DMS 273 (cell line): Measurements from ENCODE around the gene SLC12A9.

ENCODE experiments used
- DNase-seq: peaks from one replicate; lab custom pipeline; 2025; ENCODE audit not compliant: unreplicated experiment; lab: John Stamatoyannopoulos, UW

SLC12A9 gene

DNA sequence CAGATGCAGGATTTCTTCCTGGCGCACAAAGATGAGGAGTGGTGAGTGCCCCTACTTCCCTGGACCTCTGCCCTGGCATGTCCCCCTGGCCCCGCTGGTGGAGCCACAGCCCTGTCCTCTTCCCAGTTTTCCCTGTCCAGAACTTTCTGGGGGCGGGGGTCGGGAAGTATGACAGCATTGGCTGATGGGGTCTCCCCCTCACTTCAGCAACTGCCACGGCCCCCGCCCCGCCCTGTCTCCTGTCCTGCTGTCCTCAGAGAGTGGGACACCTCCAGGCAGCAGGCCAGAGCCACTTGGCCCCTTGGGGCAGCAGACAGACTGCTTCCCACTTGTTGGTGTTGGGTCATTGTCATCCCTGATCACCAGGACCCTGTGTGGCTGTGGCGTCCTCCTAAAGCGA is 29.7 kb downstream of the SLC12A9 start:
- DNase-seq: no peak

DNA sequence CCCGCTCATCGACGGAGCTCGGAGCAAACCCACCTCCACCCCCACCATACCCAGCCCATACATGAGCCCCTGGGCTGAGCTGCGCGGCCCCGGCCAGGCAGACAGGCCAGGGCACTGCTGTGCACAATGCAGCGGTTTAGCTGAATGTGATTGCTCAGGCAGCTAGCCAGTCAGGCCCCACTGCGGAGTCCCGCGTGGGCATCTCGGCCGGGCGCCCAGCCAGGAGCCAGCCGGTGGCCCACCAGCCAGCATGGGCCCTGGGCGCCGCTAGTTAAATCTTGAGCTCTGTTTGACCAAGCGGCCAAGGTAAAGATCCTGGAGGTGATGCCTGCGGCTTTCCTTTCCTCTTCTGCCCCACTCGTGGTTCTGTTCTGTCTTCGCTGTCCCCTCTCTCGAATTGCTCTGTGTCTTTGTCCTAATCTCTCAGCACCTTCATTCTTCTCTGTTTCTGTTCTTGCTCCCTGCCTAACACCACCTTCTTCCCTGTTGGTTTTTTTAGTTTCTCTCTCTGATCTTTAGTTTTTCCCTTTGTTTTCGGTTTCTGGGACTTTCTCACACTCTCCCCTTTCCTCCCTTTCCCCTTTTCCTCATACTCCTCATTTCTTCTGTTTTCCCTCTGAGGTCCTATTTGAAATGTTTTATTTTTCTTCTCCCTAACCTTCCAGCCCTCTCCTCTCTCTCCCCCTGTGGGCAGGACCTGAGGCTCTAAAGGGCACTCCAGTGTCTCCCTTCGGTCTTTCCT is 30.4 kb downstream of the SLC12A9 start:
- DNase-seq: no peak

DNA sequence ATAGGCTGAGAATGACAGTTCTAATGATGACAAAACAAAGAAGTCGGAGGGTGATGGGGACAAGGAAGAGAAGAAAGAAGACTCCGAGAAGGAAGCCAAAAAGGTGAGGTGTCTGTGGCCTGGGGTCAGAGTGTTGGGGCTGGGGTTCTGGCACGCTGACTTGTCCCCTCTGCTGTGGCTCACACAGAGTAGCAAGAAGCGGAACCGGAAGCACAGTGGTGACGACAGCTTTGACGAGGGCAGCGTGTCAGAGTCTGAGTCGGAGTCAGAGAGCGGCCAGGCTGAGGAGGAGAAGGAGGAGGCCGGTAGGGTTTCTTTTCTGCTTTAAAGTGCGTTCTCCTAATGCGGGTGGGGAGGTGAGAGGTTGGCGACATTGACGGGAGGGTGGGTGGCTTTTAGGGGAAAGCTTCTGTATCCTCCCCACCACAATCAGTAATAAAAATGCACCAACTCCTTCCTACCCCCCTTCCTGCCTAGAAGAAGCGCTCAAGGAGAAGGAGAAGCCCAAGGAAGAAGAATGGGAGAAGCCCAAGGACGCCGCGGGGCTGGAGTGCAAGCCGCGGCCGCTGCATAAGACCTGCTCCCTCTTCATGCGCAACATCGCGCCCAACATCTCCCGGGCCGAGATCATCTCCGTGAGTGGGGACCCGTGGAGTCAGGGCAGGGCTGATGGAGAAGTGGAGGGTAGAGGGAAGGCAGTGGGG is 32.4 kb downstream of the SLC12A9 start:
- no peak for DNase-seq

DNA sequence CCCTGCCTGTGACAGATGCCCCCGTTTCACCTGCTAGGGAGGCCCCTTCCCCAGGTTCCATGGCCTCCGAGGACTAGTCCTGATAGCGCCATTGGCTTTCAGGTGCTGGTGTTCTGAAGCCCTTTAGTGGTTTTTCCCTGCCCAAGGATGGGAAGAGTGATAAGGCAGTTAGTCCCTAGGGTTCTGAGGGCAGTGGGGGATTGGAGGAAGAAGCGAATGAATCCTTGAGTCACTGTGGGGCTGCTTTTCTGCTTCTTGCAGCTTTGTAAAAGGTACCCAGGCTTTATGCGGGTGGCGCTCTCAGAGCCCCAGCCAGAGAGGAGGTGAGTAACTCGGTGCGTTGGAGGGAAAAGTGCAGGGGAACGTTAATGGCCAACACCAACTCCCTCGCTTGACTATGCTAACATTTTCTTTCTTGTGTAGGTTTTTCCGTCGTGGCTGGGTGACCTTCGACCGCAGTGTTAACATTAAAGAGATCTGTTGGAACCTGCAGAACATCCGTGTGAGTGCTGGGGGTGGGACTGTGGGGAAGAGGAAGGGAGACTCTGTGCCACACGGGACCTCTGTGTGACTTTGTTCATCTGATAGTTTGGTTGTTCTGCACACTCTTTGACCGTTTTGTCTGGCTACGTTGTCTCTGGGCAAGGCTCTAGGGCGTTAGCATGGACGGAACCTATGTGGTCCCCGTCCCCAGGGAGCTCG is 33.1 kb downstream of the SLC12A9 start:
- DNase-seq: no peak

DNA sequence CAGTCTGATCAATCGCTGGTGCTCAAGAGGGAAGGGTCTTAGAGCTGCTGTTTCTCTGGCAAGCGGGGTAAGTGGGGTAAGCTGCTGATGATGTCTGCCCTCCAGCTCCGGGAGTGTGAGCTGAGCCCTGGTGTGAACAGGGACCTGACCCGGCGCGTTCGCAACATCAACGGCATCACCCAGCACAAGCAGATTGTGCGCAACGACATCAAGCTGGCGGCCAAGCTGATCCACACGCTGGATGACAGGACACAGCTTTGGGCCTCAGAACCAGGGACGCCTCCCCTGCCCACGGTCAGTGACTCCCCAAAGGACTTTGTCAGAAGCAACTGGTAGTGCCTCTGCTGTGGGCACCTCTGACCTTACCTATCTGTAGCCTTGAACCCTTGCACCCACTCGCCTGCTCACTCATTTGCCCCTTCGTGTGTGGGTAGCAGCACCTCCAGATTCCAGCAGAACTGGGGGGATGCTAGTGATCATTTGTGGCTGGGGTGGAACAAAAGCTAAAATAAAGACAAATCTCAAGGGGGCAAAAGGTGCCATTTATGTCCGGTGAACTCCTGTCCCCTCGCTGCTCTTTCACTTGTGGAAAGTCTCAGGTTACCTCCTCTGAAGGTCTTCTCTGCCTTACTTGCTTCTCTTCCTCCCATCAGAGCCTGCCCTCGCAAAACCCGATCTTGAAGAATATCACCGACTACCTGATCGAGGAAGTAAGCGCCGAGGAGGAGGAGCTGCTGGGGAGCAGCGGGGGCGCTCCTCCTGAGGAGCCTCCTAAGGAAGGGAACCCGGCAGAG is 33.8 kb downstream of the SLC12A9 start:
- no peak for DNase-seq

DNA sequence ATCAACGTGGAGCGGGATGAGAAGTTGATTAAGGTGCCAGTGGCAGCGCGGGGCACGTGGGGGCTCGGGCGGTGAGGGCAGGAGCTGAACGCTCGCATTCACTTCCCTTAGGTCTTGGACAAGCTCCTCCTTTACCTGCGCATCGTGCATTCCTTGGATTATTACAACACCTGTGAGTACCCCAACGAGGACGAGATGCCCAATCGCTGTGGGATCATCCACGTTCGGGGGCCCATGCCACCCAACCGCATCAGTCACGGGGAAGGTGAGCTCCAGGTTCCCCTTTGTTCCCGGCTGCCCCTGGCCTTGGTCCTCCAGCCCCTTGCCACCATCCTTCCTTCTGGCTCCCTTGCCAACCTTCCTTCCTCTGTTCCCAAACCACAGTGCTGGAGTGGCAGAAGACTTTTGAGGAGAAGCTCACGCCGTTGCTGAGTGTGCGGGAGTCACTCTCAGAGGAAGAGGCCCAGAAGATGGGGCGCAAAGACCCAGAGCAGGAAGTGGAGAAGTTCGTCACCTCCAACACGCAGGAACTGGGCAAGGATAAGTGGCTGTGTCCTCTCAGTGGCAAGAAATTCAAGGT is 34.5 kb downstream of the SLC12A9 start:
- DNase-seq: no peak

DNA sequence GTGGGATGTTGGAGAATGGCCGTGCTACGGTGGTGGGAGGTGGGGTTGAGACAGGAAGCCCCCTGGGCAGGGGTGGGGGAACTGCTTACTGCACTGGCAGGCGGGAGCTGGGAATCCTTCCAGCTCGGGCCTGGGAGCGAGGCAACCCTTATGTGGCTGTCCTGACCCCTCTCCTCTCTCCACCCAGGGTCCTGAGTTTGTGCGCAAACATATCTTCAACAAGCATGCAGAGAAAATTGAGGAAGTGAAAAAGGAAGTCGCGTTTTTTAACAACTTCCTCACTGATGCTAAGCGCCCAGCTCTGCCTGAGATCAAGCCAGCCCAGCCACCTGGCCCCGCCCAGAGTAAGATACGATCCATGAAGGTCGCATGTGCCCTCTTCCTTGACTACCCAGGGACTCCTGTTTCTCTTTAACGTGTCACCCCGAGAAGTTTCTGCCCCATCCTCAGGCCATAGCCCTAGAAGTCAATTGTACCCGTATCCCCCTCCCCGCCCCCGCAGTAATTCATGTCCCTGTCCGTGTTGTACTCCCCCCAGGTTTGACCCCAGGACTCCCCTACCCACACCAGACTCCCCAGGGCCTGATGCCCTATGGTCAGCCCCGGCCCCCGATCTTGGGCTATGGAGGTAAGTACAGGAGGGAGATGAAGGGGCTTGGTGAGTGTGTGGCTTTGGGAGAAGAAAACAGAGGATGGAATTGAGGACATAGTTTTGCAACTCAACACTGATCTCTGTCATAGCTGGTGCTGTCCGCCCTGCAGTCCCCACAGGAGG is 35.2 kb downstream of the SLC12A9 start:
- DNase-seq: no peak

DNA sequence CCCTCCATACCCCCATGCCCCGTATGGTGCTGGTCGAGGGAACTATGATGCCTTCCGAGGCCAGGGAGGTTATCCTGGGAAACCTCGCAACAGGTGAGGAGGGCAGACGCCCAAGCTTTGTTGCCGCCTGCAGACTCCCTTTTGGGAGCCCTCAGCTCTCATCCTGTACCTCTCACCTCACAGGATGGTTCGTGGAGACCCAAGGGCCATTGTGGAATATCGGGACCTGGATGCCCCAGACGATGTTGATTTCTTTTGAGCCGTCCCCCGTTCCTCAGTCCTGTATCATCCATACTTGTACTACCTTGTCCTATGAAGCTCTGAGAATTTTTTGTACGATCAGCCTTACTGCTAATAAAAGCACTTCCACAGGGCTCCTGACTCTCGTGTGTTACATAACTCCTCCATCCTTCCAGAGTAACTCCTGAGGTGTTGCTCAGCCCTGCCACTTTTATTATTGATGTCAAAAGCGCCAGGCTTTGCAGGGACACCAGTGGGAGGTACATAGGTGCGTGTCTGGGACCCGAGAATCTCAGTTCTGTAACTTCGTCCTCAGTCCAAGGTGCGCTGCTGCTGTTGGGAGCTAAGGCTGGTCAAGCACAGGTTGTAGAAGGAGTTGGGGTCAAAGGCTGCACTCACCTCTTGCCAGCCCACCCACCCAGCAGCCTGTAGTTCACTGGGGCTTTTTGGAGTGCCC is 35.9 kb downstream of the SLC12A9 start:
- DNase-seq: peak; percentile 62

DNA sequence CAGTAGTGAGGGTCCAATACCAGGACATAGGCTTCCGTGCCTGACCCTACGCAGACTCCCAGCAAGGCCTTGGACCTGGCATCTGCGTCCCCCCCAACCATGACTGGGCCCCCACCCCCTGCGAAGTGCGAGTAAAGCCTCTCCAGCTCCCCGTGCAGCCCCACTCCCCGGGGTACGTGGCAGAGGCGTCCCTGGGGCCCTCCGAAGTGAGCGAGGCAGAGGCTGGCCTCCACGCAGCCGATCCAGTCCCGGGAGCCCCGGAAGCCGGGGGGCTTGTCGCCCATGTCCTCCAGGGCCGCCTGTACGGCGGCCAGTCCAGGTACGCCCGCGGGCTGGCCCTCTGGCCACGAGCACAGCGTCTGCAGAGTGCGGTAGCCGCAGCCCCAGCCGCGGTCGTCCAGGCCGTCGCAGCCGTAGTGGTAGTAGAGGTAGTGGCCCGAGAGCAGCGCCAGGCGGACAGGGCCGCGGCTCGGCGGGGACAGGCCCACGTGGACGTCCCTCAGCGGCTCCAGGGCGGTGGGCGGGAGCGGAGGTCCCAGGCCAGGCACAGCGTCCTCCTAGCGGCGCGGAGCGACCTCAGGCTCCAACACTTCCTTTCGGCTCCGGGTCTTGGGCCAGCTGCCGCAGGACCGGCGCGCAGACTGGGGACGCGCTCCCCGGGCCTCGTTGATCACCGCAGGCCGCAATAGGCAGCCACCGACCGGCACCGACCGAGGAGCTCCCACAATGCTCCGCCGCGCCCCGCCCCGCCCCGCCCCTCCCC is 36.7 kb downstream of the SLC12A9 start, which contains the start of gene UFSP1:
Gene UFSP1 (minus strand): TSS at position 728 of the 763 bp plus-strand sequence. CDS start 444 bp downstream, at position 284.
- peak; percentile 70 for DNase-seq

DNA sequence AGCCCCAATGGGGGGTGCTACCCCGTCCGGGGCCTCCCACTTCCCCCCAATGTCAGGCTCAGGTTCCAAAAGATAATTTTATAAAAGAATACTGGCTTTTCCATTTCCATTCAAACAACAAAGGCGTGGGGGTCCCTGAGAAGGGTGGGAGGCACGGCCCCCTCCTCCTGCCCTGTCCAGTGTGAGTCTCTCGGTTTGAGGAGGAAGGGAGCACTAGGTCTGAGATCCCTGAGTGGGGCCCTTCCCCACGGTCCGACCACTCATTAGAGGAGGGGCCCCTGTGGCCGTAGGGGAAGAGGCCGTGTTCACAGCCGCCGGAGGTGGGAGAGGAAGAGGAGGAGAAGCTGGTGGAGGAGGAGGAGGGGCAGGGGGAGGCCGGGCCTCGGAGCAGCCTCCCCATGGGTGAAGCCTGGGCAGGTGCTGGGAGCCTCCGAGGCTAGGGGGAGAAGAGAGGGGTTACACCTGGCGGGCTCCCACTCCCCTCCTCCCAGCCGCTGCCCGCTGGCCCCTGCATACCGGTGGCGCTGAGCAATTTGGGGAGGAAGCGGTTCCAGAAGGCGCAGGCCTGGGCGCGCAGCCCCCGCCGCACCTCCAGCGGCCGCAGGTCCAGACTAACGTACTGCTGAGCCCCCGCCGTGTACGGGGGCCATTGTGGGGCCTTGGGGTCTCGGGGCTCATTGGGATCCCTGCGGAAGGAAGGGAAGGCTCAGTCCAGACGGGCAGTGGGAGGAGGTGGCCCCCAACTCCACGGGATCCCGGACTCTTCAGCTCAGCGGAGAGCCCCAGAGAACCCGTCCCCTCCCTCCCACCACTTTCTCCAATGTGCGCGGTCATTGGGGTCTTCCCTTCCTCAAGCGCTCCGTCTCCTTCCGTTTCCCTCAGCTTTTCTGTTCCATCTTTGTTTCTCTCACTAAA is 38.4 kb downstream of the SLC12A9 start:
- DNase-seq: no peak

DNA sequence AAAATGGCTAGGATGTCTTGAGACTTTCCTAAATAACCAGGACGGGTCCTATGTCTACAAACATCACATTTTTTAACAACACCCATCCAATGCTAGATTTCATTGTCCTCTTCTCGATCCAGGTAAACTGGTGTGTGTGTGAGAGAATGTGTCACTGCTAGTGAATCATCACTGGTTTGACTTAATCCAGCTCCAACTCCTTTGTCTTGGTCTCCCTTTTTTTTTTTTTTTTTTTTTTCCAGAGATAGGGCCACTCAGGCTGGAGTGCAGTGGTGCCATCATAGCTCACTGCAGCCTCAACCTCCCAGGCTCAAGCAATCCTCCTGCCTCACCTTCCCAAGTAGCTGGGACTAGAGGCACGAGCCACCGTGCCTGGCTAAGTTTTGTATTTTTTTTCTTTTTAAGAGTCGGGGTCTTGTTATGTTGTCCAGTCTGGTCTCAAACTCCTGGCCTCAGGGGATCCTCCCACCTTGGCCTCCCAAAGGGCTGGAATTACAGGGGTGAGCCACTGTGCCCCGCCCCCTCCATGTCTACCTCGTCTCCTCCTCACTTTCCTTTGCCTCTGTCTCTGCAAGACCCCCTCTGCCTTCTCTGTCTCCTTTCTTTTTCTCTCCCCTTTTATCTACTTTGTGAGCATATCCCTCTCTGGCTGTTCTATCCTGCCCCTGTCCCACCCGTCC is 39.2 kb downstream of the SLC12A9 start:
- DNase-seq: no peak

DNA sequence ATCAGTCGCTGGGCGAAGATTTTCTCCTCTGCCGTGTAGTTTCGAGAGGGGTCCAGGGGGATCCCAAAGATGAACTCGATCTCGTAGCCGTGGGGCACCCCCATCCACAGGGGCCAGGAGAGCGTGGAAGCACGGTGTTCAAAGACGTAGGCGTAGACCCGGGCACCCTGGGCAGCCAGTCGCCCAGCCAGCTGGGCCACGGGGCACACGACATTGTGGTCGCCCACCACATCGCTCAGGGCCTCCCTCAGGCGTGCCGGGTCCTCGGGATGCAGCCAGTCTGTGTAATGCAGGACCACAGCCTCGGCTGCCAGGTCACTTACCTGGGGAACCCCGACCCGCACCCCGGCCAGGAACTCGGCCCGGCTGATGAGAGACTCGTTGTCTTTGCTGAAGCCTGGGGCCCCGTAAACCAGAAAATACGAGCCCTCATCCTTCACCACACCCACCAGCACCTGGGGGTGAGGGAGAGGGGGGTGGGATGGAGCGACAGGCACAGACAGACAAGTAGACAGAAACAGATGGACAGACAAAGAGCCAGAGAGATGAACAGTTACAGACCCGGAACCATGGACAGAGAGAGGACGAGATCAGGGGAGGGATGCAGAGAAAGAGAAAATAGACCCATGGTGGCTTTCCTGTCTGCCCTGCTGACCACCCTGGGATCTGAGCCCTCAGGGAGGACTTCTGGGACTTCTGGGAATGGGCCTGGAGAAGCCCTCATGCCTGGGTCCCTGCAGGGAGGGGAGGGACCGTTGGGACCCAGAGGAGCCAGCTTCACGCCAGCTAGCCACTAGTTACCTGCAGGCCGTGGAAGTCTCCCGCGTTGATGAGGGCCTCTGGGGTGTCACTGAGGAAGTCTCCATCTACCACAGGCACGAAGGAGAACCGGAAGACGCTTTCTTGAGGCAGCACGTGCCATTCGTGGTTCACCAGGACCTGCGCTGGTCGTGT is 40.1 kb downstream of the SLC12A9 start:
- DNase-seq: no peak

DNA sequence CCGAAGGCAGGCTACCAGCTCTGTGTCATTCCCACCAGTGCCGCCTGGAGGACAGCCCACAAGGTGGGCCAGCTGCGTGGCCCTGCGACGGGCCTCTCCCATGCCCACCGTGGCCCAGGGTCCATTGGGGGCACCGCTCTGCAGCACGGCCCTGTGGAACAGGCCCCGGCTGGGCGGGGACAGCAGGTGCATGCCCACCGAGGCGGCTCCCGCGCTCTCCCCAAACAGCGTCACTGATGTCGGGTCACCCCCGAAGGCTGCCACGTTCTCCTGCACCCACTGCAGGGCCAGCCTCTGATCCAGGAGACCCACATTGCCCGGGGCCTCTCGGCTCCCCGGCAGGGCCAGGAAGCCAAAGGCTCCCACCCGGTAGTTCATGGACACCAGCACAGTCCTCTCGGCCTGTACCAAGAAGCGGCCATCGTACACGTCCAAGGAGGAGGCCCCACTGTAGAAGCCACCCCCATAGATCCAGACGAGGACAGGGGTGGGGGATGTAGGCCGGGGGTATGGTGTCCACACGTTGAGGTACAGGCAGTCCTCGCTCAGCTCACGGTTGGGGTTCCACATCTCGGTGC is 40.9 kb downstream of the SLC12A9 start:
- no peak for DNase-seq

DNA sequence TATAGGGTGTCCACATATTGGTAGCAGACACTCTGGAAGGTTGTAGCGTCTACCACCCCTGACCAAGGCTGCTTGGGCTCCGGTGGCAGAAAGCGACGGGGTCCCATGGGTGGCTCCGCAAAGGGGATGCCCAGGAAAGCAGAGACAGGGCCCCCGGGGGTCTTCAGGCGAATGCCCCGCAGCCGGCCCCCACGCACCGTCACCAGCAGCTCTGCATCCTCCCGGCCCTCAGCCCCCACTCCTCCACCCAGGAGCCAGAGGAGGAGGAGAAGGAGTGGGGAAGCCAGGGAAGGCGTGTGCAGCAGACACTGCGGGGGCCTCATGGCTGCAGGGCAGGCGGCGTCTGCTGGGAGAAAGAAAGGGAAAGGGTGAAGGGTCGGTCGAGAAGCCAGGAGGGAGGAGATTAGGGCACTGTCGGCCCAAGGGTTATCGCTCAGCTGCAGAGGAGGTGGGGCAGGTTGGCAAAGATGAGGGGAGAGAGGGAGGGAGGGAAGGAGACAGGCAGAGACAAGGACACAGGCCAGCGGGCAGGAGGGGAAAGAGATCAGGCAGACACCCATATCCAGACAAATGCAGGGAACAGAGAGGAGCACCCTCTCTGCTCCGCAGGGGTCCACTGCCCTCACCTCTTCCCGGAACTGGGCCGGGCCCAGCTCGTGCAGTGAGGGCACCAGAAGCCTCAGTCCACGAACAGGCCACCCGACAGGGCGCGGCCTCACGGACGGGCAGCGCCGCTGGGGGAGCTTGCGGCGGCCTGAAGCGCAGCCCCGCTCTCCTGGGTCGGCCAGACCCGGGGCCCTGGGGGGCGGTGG is 41.6 kb downstream of the SLC12A9 start:
- DNase-seq: peak; percentile 54
